ENCODE measurements around the gene DCTN3. TPM values are rescaled to one million over a fixed set of nuclear protein-coding genes. Genes with fewer than 3 reads are reported as not detected.

DCTN3 gene
- total and polyA plus RNA-seq, 2 of the 4 experiments (the other 2 are of a cell fraction), result 122 to 183 TPM

DNA sequence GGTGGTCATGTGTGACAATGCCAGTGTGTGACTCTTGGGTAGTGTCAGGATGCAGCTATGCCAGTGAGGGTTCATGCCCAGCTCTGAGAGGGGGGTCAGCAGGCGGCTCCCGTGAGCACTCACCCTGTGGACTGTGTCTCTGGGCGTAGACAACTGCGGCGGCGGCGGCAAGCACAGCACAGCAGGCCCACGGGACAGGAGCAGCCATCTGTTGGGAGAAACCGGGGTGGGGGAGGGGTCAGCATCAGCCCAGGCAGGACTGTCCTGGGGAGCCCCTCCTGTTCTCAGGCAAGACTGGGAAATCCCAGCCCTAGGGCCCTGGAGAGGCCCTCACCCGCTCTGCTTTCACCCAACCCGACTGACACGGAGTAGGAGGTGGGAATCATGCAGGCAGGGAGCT lies 51.5 kb downstream of the DCTN3 start:
- no peak overlapping the region for H2BK120ac ChIP-seq (ENCODE audit: low read depth, low read length)
- no peak overlapping the region for H2BK5ac ChIP-seq (ENCODE audit: low read depth, low read length, poor library complexity, severe bottlenecking)
- H3K18ac ChIP-seq (ENCODE audit: low read depth, low read length), result no peak overlapping the region
- BruUV-seq (replicated peaks), result no TSS peak
- WGBS, 2 experiments (ENCODE audit: extremely low coverage in 2 of 2, insufficient read length in 1 of 2), result no CpG with 5 or more reads among the region's 12 CpGs
- H2AFZ ChIP-seq (replicated peaks; ENCODE audit: low read length, poor library complexity), result no peak overlapping the region
- H2AK5ac ChIP-seq (ENCODE audit: low read depth, low read length), result no peak overlapping the region
- no peaks in the 10 kb centered on the region for H3K79me1 ChIP-seq (ENCODE audit: low read depth in 1 of 2, low read length in 2 of 2)
- H4K8ac ChIP-seq (ENCODE audit: low read depth in 2 of 2, low read length in 2 of 2), result no peak overlapping the region
- H3K4me1 ChIP-seq (ENCODE audit: control insufficient read depth, insufficient read depth, low read length), result no peaks in the 10 kb centered on the region
- DNase-seq, result no peak
- no peaks in the 10 kb centered on the region for H3K36me3 ChIP-seq (ENCODE audit: control insufficient read depth, insufficient read depth, low read length)
- H3K4me3 ChIP-seq (ENCODE audit: insufficient read depth, low read depth, low read length), result no peak overlapping the region
- 0 out of 2 replicates have a peak, but pooled peaks cover 3% of the 10 kb centered on the region for H3K9me1 ChIP-seq (ENCODE audit: insufficient read depth, low read length)
- no peak overlapping the region for H2BK15ac ChIP-seq (ENCODE audit: low read depth, low read length)
- H2AK9ac ChIP-seq (replicated peaks; ENCODE audit: low read depth, low read length, poor library complexity), result no peak overlapping the region
- H3K56ac ChIP-seq (ENCODE audit: extremely low read depth, insufficient read depth, low read length), result no peak overlapping the region
- no peak for ATAC-seq (ENCODE audit: low read depth)
- peaks cover 85% of the 10 kb centered on the region for H3K27me3 ChIP-seq (ENCODE audit: control insufficient read depth, insufficient read depth, low read length)
- H4K20me1 ChIP-seq (ENCODE audit: insufficient read depth, low read length), result no peaks in the 10 kb centered on the region
- POLR2A ChIA-PET (ENCODE audit: unreplicated experiment), result no interaction called here
- TF ChIP-seq NFE2L2 (IDR thresholded peaks at IDR 0.05; ENCODE audit: low read depth, low read length), result no peak
- no peak for TF ChIP-seq RAD21 (IDR thresholded peaks at IDR 0.05; ENCODE audit: low read length)
- TF ChIP-seq RFX5 (IDR thresholded peaks at IDR 0.05; ENCODE audit: low read depth, low read length), result no peak
- TF ChIP-seq MAFK (IDR thresholded peaks at IDR 0.05; ENCODE audit: low read depth, low read length), result no peak
- TF ChIP-seq, protein P1, sequence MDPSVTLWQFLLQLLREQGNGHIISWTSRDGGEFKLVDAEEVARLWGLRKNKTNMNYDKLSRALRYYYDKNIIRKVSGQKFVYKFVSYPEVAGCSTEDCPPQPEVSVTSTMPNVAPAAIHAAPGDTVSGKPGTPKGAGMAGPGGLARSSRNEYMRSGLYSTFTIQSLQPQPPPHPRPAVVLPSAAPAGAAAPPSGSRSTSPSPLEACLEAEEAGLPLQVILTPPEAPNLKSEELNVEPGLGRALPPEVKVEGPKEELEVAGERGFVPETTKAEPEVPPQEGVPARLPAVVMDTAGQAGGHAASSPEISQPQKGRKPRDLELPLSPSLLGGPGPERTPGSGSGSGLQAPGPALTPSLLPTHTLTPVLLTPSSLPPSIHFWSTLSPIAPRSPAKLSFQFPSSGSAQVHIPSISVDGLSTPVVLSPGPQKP (IDR thresholded peaks at IDR 0.05; ENCODE audit: borderline replicate concordance, low read depth, low read length), result no peak
- TF ChIP-seq, protein P2, sequence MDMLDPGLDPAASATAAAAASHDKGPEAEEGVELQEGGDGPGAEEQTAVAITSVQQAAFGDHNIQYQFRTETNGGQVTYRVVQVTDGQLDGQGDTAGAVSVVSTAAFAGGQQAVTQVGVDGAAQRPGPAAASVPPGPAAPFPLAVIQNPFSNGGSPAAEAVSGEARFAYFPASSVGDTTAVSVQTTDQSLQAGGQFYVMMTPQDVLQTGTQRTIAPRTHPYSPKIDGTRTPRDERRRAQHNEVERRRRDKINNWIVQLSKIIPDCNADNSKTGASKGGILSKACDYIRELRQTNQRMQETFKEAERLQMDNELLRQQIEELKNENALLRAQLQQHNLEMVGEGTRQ (IDR thresholded peaks at IDR 0.05; ENCODE audit: low read depth, low read length), result no peak
- TF ChIP-seq, protein P3, sequence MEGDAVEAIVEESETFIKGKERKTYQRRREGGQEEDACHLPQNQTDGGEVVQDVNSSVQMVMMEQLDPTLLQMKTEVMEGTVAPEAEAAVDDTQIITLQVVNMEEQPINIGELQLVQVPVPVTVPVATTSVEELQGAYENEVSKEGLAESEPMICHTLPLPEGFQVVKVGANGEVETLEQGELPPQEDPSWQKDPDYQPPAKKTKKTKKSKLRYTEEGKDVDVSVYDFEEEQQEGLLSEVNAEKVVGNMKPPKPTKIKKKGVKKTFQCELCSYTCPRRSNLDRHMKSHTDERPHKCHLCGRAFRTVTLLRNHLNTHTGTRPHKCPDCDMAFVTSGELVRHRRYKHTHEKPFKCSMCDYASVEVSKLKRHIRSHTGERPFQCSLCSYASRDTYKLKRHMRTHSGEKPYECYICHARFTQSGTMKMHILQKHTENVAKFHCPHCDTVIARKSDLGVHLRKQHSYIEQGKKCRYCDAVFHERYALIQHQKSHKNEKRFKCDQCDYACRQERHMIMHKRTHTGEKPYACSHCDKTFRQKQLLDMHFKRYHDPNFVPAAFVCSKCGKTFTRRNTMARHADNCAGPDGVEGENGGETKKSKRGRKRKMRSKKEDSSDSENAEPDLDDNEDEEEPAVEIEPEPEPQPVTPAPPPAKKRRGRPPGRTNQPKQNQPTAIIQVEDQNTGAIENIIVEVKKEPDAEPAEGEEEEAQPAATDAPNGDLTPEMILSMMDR (conservative IDR thresholded peaks at IDR 0.05; ENCODE audit: low read depth, low read length), result no peak
- no peak for TF ChIP-seq RCOR1 (IDR thresholded peaks at IDR 0.05; ENCODE audit: insufficient replicate concordance, low read length)
- no peak for TF ChIP-seq FOS (IDR thresholded peaks at IDR 0.05; ENCODE audit: low read depth, low read length)
- no peak for TF ChIP-seq MXI1 (IDR thresholded peaks at IDR 0.05; ENCODE audit: borderline replicate concordance, low read depth, low read length)
- TF ChIP-seq SMC3 (IDR thresholded peaks at IDR 0.05; ENCODE audit: low read depth, low read length), result no peak
- TF ChIP-seq BHLHE40 (IDR thresholded peaks at IDR 0.05; ENCODE audit: low read depth, low read length), result no peak
- TF ChIP-seq POLR2A (IDR thresholded peaks at IDR 0.05; ENCODE audit: low read depth, low read length), result no peak
- TF ChIP-seq MAZ (IDR thresholded peaks at IDR 0.05; ENCODE audit: borderline replicate concordance, low read depth, low read length), result no peak
- TF ChIP-seq CHD1 (IDR thresholded peaks at IDR 0.05; ENCODE audit: low read depth, low read length), result no peak
- no peak for TF ChIP-seq CEBPB (IDR thresholded peaks at IDR 0.05; ENCODE audit: low read depth, low read length)
- dilution Hi-C loops (cut with HindIII; ENCODE audit: low sequenced_read_pairs, unreplicated experiment), result no loop called here
- H2BK20ac ChIP-seq (ENCODE audit: low read depth, low read length), result no peak overlapping the region
- intact Hi-C loops (cut with micrococcal nuclease), result no loop called here
- H4K91ac ChIP-seq (ENCODE audit: insufficient read depth, low read depth, low read length), result no peak overlapping the region
- H3K4me2 ChIP-seq (ENCODE audit: low read depth, low read length), result no peak overlapping the region
- no peak overlapping the region for H3K23ac ChIP-seq (ENCODE audit: low read depth, low read length)
- H3K9me3 ChIP-seq (ENCODE audit: control insufficient read depth, insufficient read depth, low read length), result no peaks in the 10 kb centered on the region
- H3K9ac ChIP-seq (ENCODE audit: low read depth, low read length), result no peak overlapping the region
- CTCF ChIA-PET, result no interaction called here
- H4K5ac ChIP-seq (ENCODE audit: low read depth, low read length), result no peak overlapping the region
- no peak overlapping the region for H3K14ac ChIP-seq (replicated peaks; ENCODE audit: low read depth, low read length)
- H3K27ac ChIP-seq (ENCODE audit: insufficient read depth, low read length), result no peak overlapping the region
- H3K4ac ChIP-seq (ENCODE audit: low read depth, low read length), result no peak overlapping the region
- in situ Hi-C loops (cut with MboI; ENCODE audit: low sequenced_read_pairs), result no loop called here

All from IMR-90 (cell line).